Lower leg skin (tissue), 3 donors: ENCODE results near the gene CR1L.

Experiments
- POLR2A ChIP-seq, 2 donors: fragments of 450-650 bp; IDR thresholded peaks; one replicate each; pipeline ENCODE4 v1.6.1; 2016 to 2017; ENCODE audit warnings: antibody characterized with exemption in 2 of 2, mild to moderate bottlenecking in 1 of 2, moderate library complexity in 1 of 2
- TF ChIP-seq, protein P1 (sequence below), 3 donors: fragments of 450-650 bp; IDR thresholded peaks; one replicate each; pipeline ENCODE4 v1.5.1; 2016; ENCODE audit warnings: antibody characterized with exemption in 3 of 3, mild to moderate bottlenecking in 3 of 3, moderate library complexity in 2 of 3

DNA sequence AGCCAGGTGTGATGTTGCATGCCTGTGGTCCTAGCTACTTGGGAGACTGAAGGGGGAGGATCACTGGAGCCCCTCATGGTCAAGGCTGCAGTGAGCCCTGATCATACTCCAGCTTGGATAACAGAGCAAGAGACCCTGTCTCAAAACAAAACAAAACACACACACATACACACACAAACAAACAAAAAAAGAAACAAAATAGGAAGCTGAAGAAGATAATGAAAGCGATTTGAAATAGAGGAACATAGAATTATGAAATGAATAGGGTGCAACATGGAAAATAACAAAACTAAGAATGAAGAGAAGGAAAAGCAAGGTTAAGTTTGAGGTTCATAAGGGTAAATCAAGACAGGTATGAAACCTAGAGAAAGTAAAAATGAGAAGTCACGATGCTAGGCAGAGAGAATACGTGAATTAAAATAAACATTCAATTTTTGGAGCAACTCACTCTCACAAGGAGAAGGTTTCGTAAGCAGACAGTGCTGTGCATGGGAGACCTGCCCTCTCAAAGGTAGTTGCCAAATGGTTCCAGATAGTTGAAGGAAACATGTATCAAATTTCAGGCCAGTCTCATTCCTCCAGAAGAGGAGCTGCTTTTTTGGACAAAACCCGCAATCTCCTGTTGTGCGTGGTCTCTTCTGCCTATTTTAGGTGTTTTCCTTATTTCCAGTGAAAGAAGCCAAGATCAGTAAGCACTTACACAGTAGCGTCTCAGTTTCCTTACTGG lies 110.2 kb downstream of the CR1L start:
- TF ChIP-seq POLR2A (IDR thresholded peaks at IDR 0.05), result no peak
- TF ChIP-seq, protein P1, sequence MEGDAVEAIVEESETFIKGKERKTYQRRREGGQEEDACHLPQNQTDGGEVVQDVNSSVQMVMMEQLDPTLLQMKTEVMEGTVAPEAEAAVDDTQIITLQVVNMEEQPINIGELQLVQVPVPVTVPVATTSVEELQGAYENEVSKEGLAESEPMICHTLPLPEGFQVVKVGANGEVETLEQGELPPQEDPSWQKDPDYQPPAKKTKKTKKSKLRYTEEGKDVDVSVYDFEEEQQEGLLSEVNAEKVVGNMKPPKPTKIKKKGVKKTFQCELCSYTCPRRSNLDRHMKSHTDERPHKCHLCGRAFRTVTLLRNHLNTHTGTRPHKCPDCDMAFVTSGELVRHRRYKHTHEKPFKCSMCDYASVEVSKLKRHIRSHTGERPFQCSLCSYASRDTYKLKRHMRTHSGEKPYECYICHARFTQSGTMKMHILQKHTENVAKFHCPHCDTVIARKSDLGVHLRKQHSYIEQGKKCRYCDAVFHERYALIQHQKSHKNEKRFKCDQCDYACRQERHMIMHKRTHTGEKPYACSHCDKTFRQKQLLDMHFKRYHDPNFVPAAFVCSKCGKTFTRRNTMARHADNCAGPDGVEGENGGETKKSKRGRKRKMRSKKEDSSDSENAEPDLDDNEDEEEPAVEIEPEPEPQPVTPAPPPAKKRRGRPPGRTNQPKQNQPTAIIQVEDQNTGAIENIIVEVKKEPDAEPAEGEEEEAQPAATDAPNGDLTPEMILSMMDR (IDR thresholded peaks at IDR 0.05), result no peak
